ENCODE data around the gene MCOLN1. TPM values are rescaled to one million over a fixed set of nuclear protein-coding genes. Genes with fewer than 3 reads are reported as not detected.

Gene MCOLN1
- total and polyA plus RNA-seq, 2 experiments from 2014 or later, result 7.2 to 16.1 TPM

GRCh38 chr19:7492142-7492541 lies 30.3 kb upstream of the MCOLN1 start (continued):
- no peak for TF ChIP-seq ZNF462 (CRISPR knock-in tag; IDR thresholded peaks at IDR 0.05)
- no peak for TF ChIP-seq NANOG (IDR thresholded peaks at IDR 0.05; ENCODE audit: borderline replicate concordance)
- no peak for TF ChIP-seq STAT1 (IDR thresholded peaks at IDR 0.05; ENCODE audit: unreplicated experiment)
- no peak for TF ChIP-seq EZH2phosphoT487 (IDR thresholded peaks at IDR 0.05; ENCODE audit: unreplicated experiment)
- no peak for TF ChIP-seq POLR2AphosphoS5 (IDR thresholded peaks at IDR 0.05; ENCODE audit: low read depth)
- no peak for TF ChIP-seq ZNF331 (CRISPR knock-in tag; IDR thresholded peaks at IDR 0.05; ENCODE audit: low read depth)

DNA sequence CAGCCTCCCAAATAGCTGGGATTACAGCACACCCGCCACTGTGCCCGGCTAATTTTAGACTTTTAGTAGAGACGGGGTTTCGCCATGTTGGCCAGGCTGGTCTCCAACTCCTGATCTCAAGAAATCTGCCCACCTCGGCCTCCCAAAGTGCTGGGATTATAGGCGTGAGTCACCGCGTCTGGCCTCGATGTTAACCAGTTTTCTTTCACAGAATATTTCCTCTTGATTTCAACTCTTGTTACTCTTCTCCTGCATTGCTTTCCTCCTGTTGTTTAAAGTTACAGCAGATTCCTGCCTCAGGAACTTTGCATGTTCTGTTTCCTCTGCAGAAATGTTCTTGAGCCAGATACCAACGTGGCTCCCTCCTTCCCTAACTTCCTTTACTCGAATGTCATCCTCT lies 29.9 kb upstream of the MCOLN1 start:
- no peak overlapping the region for H3K4me3 Mint-ChIP-seq
- Histone ChIP-seq H3K4me1 (ENCODE audit: insufficient read depth) (peaks cover 7% of the 10 kb centered on the region), H3K27ac (ENCODE audit: low read depth) (no peak overlapping the region), H3K9me2 (ENCODE audit: insufficient read depth) (no peaks in the 10 kb centered on the region), H4K20me1 (replicated peaks; ENCODE audit: insufficient read depth) (no peaks in the 10 kb centered on the region), H2AFZ (no peak overlapping the region), H3K27me3 (ENCODE audit: insufficient read depth) (no peaks in the 10 kb centered on the region), H3K4me2 (no peak overlapping the region), H3F3A (replicated peaks; ENCODE audit: low read depth) (peaks cover 5% of the 10 kb centered on the region), H3K79me2 (replicated peaks; ENCODE audit: insufficient read depth) (no peaks in the 10 kb centered on the region), H3K36me3 (ENCODE audit: insufficient read depth) (no peaks in the 10 kb centered on the region), H3K4me3 (no peak overlapping the region)
- peaks cover 7% of the 10 kb centered on the region for H3K27me3 Mint-ChIP-seq (ENCODE audit: insufficient read depth, low read depth, poor library complexity)
- H3K9me3 Mint-ChIP-seq, result no peaks in the 10 kb centered on the region
- no peak overlapping the region for H3K27ac Mint-ChIP-seq
- no peak for DNase-seq (ENCODE audit: low spot score)
- no peak for ATAC-seq
- peaks cover 9% of the 10 kb centered on the region for H3K4me1 Mint-ChIP-seq
- no peaks in the 10 kb centered on the region for H3K36me3 Mint-ChIP-seq (ENCODE audit: low read depth)
- TF ChIP-seq STAT1 (IDR thresholded peaks at IDR 0.05; ENCODE audit: unreplicated experiment) (no peak), EZH2 (IDR thresholded peaks at IDR 0.05; ENCODE audit: low read depth, unreplicated experiment) (no peak), CREB1 (CRISPR knock-in tag; IDR thresholded peaks at IDR 0.05; ENCODE audit: low read depth) (no peak), JUNB (IDR thresholded peaks at IDR 0.05; ENCODE audit: unreplicated experiment) (no peak), POLR2AphosphoS5 (IDR thresholded peaks at IDR 0.05; ENCODE audit: low read depth) (no peak)
- TF ChIP-seq, protein P1, sequence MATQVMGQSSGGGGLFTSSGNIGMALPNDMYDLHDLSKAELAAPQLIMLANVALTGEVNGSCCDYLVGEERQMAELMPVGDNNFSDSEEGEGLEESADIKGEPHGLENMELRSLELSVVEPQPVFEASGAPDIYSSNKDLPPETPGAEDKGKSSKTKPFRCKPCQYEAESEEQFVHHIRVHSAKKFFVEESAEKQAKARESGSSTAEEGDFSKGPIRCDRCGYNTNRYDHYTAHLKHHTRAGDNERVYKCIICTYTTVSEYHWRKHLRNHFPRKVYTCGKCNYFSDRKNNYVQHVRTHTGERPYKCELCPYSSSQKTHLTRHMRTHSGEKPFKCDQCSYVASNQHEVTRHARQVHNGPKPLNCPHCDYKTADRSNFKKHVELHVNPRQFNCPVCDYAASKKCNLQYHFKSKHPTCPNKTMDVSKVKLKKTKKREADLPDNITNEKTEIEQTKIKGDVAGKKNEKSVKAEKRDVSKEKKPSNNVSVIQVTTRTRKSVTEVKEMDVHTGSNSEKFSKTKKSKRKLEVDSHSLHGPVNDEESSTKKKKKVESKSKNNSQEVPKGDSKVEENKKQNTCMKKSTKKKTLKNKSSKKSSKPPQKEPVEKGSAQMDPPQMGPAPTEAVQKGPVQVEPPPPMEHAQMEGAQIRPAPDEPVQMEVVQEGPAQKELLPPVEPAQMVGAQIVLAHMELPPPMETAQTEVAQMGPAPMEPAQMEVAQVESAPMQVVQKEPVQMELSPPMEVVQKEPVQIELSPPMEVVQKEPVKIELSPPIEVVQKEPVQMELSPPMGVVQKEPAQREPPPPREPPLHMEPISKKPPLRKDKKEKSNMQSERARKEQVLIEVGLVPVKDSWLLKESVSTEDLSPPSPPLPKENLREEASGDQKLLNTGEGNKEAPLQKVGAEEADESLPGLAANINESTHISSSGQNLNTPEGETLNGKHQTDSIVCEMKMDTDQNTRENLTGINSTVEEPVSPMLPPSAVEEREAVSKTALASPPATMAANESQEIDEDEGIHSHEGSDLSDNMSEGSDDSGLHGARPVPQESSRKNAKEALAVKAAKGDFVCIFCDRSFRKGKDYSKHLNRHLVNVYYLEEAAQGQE (IDR thresholded peaks at IDR 0.05; ENCODE audit: unreplicated experiment), result no peak

Data from GM23338 (cell line).